Endothelial cell of umbilical vein (primary cell): ENCODE data around the gene AQP12B. TPM values are rescaled to one million over a fixed set of nuclear protein-coding genes. Genes with fewer than 3 reads are reported as not detected.

Experiments used
- BruUV-seq: library from RNA; stranded (reverse); fragments of 400-500 nt; replicated peaks from 2 replicates; lab custom pipeline; 2021; lab: Mats Ljungman, UMichigan
- CTCF ChIA-PET: fragments of 300-600, 350-600 bp; sonication (Branson Sonifier 250); formaldehyde crosslinking; loops from one replicate; lab custom pipeline; 2021; ENCODE audit warnings: antibody characterized with exemption, inconsistent platforms; lab: Charles Lee
- POLR2A ChIA-PET: fragments of 300-600, 350-600 bp; sonication (Branson Sonifier 250); formaldehyde crosslinking; loops from one replicate; lab custom pipeline; 2021; ENCODE audit warnings: antibody characterized with exemption, inconsistent platforms; lab: Charles Lee
- DNase-seq: peaks from one replicate; pipeline ENCODE4 v3.0.0-alpha.2; 2011; ENCODE audit warnings: low read depth, low spot score
- FAIRE-seq: peaks from 2 replicates; lab custom pipeline; 2011; peaks lifted over from hg19 to GRCh38; lab: Jason Lieb, UNC
- H2AFZ ChIP-seq: 2 replicates; pipeline ENCODE4 v1.6.0; 2012; ENCODE audit warnings: low read depth, low read length, control low read depth, inconsistent platforms
- H3K27ac ChIP-seq: 2 replicates; pipeline ENCODE4 v1.5.1; 2011; ENCODE audit warnings: low read depth, mild to moderate bottlenecking, control low read depth, low read length, moderate library complexity; ENCODE audit not compliant: insufficient read depth
- H3K27me3 ChIP-seq, 2 experiments: 2 replicates each; pipeline versions ENCODE4 v1.6.0 to v1.6.1; 2011; ENCODE audit warnings: low read length in 2 of 2, mixed read lengths in 1 of 2; ENCODE audit not compliant: control insufficient read depth in 2 of 2, insufficient read depth in 2 of 2
- H3K36me3 ChIP-seq, 2 experiments: 2 replicates in 1 of 2; 3 replicates in 1 of 2; pipeline ENCODE4 v1.5.1; 2011; ENCODE audit warnings: low read length in 2 of 2, mild to moderate bottlenecking in 1 of 2, moderate library complexity in 1 of 2; ENCODE audit not compliant: control insufficient read depth in 2 of 2, insufficient read depth in 2 of 2; ENCODE audit errors: extremely low read depth in 1 of 2
- H3K4me1 ChIP-seq: 3 replicates; pipeline ENCODE4 v1.5.1; 2011; ENCODE audit warnings: mild to moderate bottlenecking, low read length; ENCODE audit not compliant: control insufficient read depth, insufficient read depth; ENCODE audit errors: extremely low read depth
- H3K4me2 ChIP-seq: 2 replicates; pipeline ENCODE4 v1.6.1; 2011; ENCODE audit warnings: low read length, control low read depth, mixed read lengths; ENCODE audit not compliant: insufficient read depth
- H3K4me3 ChIP-seq, 3 experiments: fragments of 200-600 bp in 1 of 3; sonication (generic), shearing (Covaris generic) in 1 of 3; replicated peaks in 1 of 3; 2 replicates each; pipeline ENCODE4 v1.5.1; 2011 to 2016; ENCODE audit warnings: control low read depth in 3 of 3, low read length in 3 of 3, mild to moderate bottlenecking in 2 of 3, inconsistent platforms in 1 of 3, low read depth in 1 of 3, moderate library complexity in 1 of 3; ENCODE audit not compliant: insufficient read depth in 1 of 3
- H3K79me2 ChIP-seq: 2 replicates; pipeline ENCODE4 v1.6.0; 2012; ENCODE audit warnings: low read length, inconsistent platforms; ENCODE audit not compliant: control insufficient read depth, insufficient read depth
- H3K9ac ChIP-seq: replicated peaks from 2 replicates; pipeline ENCODE3; 2011; ENCODE audit warnings: low read length, control low read depth; ENCODE audit not compliant: insufficient read depth; ENCODE audit errors: extremely low read depth
- H3K9me1 ChIP-seq: replicated peaks from 3 replicates; pipeline ENCODE4 v1.6.0; 2011; ENCODE audit warnings: mild to moderate bottlenecking, low read length; ENCODE audit not compliant: control insufficient read depth, insufficient read depth; ENCODE audit errors: extremely low read depth
- H3K9me3 ChIP-seq: replicated peaks from 2 replicates; pipeline ENCODE4 v1.5.1; 2012; ENCODE audit warnings: low read length, inconsistent platforms; ENCODE audit not compliant: control insufficient read depth, insufficient read depth
- H4K20me1 ChIP-seq: replicated peaks from 2 replicates; pipeline ENCODE3; 2011; ENCODE audit warnings: mild to moderate bottlenecking, low read length; ENCODE audit not compliant: control insufficient read depth, insufficient read depth; ENCODE audit errors: extremely low read depth
- CTCF ChIP-seq, 2 donors: IDR thresholded peaks; 1 replicate in 1 of 2; 2 replicates in 1 of 2; pipeline ENCODE4 v1.5.1; 2011; ENCODE audit warnings: low read length in 2 of 2, mild to moderate bottlenecking in 2 of 2, moderate library complexity in 2 of 2, control low read depth in 1 of 2, inconsistent platforms in 1 of 2, low read depth in 1 of 2; ENCODE audit not compliant: insufficient read depth in 1 of 2; ENCODE audit errors: extremely low read depth in 1 of 2
- EZH2 ChIP-seq: IDR thresholded peaks from 2 replicates; pipeline ENCODE4 v1.6.1; 2012; ENCODE audit warnings: borderline replicate concordance, low read depth, mild to moderate bottlenecking, moderate library complexity, low read length, inconsistent platforms; ENCODE audit not compliant: severe bottlenecking
- FOS ChIP-seq: IDR thresholded peaks from 2 replicates; pipeline ENCODE4 v1.6.1; 2011; ENCODE audit warnings: mild to moderate bottlenecking, low read length, moderate library complexity, borderline replicate concordance; ENCODE audit not compliant: insufficient read depth
- GATA2 ChIP-seq: IDR thresholded peaks from 2 replicates; pipeline ENCODE4 v1.7.0; 2011; ENCODE audit warnings: low read depth, mild to moderate bottlenecking, moderate library complexity, mixed read lengths, low read length; ENCODE audit not compliant: insufficient read length, insufficient read depth
- JUN ChIP-seq: IDR thresholded peaks from 2 replicates; pipeline ENCODE4 v1.6.1; 2011; ENCODE audit warnings: borderline replicate concordance, low read depth; ENCODE audit not compliant: insufficient read length, insufficient read depth
- MAX ChIP-seq: IDR thresholded peaks from 2 replicates; pipeline ENCODE4 v1.6.1; 2011; ENCODE audit not compliant: insufficient read depth, insufficient read length
- MYC ChIP-seq: IDR thresholded peaks from one replicate; pipeline ENCODE4 v1.6.1; 2011; ENCODE audit warnings: mild to moderate bottlenecking, low read depth, low read length
- POLR2A ChIP-seq: IDR thresholded peaks from 2 replicates; pipeline ENCODE4 v1.6.1; 2012; ENCODE audit warnings: low read depth, mild to moderate bottlenecking, control low read depth, low read length
- POLR2AphosphoS5 ChIP-seq: IDR thresholded peaks from 2 replicates; pipeline ENCODE4 v1.6.1; 2012; ENCODE audit warnings: low read depth, mild to moderate bottlenecking, control low read depth, low read length, moderate library complexity; ENCODE audit not compliant: insufficient read depth
- dilution Hi-C: fragments of 300-500 bp; cut with MboI; formaldehyde crosslinking; loops from one replicate; pipeline ENCODE4 v1.15.0; 2019; ENCODE audit warnings: low sequenced_read_pairs; ENCODE audit not compliant: extremely low pct_ligation_motif_present
- intact Hi-C: fragments of 100-400 bp; cut with micrococcal nuclease; formaldehyde crosslinking; loops from one replicate; pipeline ENCODE4 v1.10.0; 2022
- polyA plus RNA-seq, 4 experiments: library from polyadenylated mRNA; depleted of rRNA in 3 of 4; stranded (reverse) in 3 of 4; unstranded in 1 of 4; fragments of >200 nt; gene quantifications; 2 replicates each; pipeline versions ENCODE4 v1.2.1 to v1.2.3, GENCODE V29; 2011 to 2012; ENCODE audit warnings: missing spikeins in 1 of 4
- total RNA-seq: library from RNA; stranded (reverse); gene quantifications from 2 replicates; pipeline ENCODE4 v1.2.3, GENCODE V29; 2021

Gene AQP12B
- total and polyA plus RNA-seq, 2 donors (not counting 3 experiments of a cell fraction or from before 2014, with no cell fraction given): not detected

- Histone ChIP-seq H3K9ac (no peak overlapping the region), H3K9me3 (no peaks in the 10 kb centered on the region), H3K36me3 (no peaks in the 10 kb centered on the region), H3K4me3 (no peak overlapping the region), H3K4me1 (no peaks in the 10 kb centered on the region), H2AFZ (no peak overlapping the region), H3K4me2 (no peak overlapping the region), H3K27me3 (peaks cover 0 to 4% of the 10 kb centered on the region in 2 experiments), H3K27ac (no peak overlapping the region), H3K79me2 (no peaks in the 10 kb centered on the region), H3K9me1 (no peaks in the 10 kb centered on the region), H4K20me1 (no peaks in the 10 kb centered on the region)
- CTCF ChIA-PET: no interaction called here
- dilution Hi-C loops (no loop called here), intact Hi-C loops (no loop called here)
- no peak for DNase-seq
- FAIRE-seq: no peak
- POLR2A ChIA-PET: no interaction called here
- TF ChIP-seq FOS (no peak), MYC (no peak), JUN (no peak), MAX (no peak), CTCF (IDR thresholded peaks at IDR 0.05; ENCODE audit: extremely low read depth in 1 of 2, insufficient read depth in 1 of 2, low read depth in 1 of 2, low read length in 2 of 2) (no peak), EZH2 (no peak), POLR2AphosphoS5 (no peak), GATA2 (no peak), POLR2A (no peak)
- no TSS peak for BruUV-seq
These were observed 31.5 kb downstream of the AQP12B start for GRCh38 chr2:240651185-240651584.
